Left cardiac atrium (tissue), 4 donors: ENCODE measurements around the gene BLTP1. TPM values are rescaled to one million over a fixed set of nuclear protein-coding genes. Genes with fewer than 3 reads are reported as not detected.
"Not testable (repeated sequence)": the region's sequence is repeated elsewhere in the genome, so short reads cannot be mapped to it uniquely, and the experiment has no call there.

Source experiments
- ATAC-seq, 2 donors: fragments of 200-7000 bp; cut with Tn5 transposase; one replicate each; pipeline ENCODE4 v1.9.1; 2020; ENCODE audit warnings: mild to moderate bottlenecking in 2 of 2, moderate library complexity in 2 of 2
- DNase-seq: peaks from one replicate; pipeline ENCODE4 v3.0.0-alpha.2; 2020
- intact Hi-C, 2 donors: fragments of 100-400 bp; cut with DNase I; formaldehyde crosslinking; loops; one replicate each; pipeline versions ENCODE4 v1.14.1 to v1.15.1; 2022 to 2023
- long read RNA-seq: library from polyadenylated mRNA; unstranded; transcript quantifications from one replicate; pipeline ENCODE4 v2.0.0, GENCODE V29; 2021
- total RNA-seq, 2 donors: library from RNA; stranded (reverse); fragmentation: NEBNext Ultra II Directional; extraction: Animal tissue kit (Norgen Biotek cat#: 25700); gene quantifications; one replicate each; pipeline ENCODE4 v1.2.1, GENCODE V29; 2021
- donor health status: DM: no; HTN: yes; CAD: no.
- donor health status: DM: no; HTN: yes; CAD: no; lungs with severe emphysema.
- donor health status: DM: yes; HTN: yes; CAD: no.
- donor health status: Dilated cardiomyopathy.

BLTP1 gene, protein sequence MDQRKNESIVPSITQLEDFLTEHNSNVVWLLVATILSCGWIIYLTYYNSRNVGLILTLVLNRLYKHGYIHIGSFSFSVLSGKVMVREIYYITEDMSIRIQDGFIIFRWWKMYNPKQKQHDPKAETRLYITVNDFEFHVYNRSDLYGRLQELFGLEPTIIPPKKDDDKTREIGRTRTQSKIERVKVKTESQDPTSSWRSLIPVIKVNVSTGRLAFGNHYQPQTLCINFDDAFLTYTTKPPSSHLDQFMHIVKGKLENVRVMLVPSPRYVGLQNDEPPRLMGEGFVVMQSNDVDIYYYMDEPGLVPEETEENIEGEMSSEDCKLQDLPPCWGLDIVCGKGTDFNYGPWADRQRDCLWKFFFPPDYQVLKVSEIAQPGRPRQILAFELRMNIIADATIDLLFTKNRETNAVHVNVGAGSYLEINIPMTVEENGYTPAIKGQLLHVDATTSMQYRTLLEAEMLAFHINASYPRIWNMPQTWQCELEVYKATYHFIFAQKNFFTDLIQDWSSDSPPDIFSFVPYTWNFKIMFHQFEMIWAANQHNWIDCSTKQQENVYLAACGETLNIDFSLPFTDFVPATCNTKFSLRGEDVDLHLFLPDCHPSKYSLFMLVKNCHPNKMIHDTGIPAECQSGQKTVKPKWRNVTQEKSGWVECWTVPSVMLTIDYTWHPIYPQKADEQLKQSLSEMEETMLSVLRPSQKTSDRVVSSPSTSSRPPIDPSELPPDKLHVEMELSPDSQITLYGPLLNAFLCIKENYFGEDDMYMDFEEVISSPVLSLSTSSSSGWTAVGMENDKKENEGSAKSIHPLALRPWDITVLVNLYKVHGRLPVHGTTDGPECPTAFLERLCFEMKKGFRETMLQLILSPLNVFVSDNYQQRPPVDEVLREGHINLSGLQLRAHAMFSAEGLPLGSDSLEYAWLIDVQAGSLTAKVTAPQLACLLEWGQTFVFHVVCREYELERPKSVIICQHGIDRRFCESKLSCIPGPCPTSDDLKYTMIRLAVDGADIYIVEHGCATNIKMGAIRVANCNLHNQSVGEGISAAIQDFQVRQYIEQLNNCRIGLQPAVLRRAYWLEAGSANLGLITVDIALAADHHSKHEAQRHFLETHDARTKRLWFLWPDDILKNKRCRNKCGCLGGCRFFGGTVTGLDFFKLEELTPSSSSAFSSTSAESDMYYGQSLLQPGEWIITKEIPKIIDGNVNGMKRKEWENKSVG (N-terminal part only)
- 10 to 100 TPM; 39.3 to 46.2 TPM for total RNA-seq
- long read RNA-seq, partial matches to known transcripts: 19 of 24 reads
- long read RNA-seq, other reads (novel, unspliced or antisense): 5 of 24 reads

DNA sequence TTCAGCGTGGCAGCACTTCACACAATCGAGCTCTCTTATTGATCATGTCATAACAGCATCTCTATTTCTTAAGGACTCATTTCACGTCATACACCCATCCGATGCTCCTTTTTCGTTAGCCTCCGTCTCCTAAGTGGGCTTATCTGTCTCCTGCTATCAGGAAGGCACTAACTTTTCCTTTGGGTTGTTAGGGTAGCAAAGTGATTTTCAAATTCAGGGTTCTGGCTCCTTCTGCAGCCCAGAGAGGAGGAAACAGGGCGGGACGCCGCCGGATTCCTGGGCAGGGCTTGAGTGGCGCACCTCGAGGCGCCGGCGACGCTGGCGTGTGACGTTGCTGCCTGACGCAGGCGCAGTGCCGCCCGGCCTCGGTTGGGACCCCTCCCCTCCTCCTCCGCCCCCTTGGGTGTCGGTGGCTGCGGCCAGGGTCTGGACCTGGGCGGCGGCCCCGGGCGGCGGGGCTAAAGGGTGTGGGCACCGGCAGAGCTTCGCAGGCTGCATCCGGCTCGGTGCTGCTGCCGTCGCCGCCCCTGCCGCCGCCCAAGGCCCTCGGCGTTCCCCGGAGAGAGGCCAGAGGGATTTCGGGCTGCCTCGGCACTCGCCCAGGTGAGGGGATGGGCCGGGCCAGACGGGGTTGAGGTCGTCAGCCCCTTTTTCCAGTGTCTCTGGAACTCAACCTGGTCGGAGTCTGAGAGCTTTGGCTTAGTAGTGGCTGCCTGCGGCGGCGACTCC is at the start of gene BLTP1:
BLTP1 (plus strand) TSS at position 350 of the 729 bp plus-strand sequence. CDS start 18,317 bp downstream, outside the sequence.
- ATAC-seq: peak; percentile 100
- intact Hi-C loops: loop anchor here in 1 of 2 donors (5.0 kb wide), 2 partner anchors 150 to 200 kb away; partner anchors contain the start of gene TRPC3
- DNase-seq: peak; percentile 93

DNA sequence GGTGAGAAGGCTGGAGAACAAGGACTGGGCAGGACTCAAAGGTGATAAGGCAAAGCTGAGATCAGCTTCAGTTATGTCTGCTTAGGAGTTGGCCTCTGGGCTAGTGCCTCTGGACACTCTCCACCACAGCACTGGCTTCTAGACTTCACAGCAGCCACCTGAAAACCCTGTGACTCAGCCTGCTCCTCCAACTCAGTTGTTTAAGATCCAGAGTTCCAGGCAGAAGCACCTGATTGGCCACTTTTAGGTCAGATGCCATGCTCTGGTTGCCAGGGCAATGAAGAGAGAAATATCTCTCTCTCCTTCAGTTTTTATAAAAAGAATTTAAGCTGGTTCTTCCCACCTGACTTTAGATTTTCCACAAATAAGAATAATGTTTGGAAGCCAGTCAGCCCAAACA is 47.9 kb upstream of the BLTP1 start:
- ATAC-seq: no peak
- no peak for DNase-seq
- intact Hi-C loops: no loop called here

DNA sequence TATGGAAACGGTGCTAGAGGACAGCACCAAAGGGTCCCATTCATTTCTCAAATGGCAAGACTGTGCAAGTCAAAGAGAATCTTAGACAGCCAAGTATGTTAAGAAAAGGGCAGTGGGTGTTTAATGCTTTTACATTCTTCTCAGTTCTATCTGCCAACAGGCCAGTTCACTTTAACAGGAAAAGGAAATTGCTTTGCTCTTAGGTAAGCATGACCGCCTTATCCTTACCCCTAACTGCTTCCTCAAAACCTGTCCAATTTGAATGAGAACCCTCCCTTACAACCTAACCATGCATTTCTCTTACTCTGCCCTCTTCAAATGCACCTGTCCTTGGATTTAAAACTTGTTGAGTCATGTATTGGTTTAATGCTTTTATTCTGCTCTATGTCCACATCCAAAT is 44.5 kb upstream of the BLTP1 start:
- DNase-seq (no peak), ATAC-seq (no peak)
- intact Hi-C loops: no loop called here

DNA sequence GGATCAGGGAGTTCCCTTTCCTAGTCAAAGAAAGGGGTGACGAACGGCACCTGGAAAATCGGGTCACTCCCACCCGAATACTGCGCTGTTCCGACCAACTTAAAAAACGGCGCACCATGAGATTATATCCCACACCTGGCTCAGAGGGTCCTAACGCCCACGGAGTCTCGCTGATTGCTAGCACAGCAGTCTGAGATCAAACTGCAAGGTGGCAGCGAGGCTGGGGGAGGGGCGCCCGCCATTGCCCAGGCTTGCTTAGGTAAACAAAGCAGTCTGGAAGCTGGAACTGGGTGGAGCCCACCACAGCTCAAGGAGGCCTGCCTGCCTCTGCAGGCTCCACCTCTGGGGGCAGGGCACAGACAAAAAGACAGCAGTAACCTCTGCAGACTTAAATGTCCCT is 41.8 kb upstream of the BLTP1 start:
- intact Hi-C loops, ATAC-seq, DNase-seq: not testable (repeated sequence)

DNA sequence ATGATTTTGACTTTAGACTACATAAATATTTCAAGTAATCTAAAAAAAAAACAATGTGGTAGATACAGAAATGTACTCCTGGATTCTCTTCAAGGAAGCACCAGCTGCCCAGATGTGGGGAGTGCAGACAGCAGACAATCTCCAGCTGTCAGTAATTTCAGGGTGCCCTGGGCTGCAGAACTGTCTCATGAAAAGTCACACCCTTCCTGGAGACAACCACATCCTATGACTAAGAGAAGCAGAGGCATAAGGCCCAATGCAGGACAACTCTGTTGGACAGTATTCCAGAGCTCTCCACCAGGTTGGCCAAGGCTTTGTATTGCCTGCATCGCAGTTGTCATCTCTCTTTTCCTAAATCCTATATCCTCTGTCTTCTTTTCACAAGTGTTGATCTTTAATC is 34.4 kb upstream of the BLTP1 start:
- intact Hi-C loops: no loop called here
- DNase-seq (no peak), ATAC-seq (no peak)

DNA sequence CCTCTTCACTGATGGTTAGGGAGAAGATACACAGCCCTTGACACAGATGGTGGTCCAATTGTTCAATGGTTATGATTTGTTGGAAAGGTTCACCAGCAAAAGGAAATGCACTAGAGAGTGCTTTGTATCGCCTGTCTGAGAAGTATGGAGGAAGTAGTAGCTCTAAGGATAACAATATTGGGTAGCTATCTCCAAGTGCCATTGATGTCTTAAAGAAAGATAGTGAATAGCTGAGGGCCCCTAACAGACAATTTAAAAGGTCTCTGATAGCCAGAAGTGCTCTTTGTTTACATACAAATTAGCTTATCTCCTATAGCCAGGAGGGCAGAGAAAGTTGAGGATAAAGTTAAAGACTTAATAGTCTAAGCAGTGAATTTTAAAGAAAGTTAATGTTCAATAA is 33.9 kb upstream of the BLTP1 start:
- ATAC-seq (no peak), DNase-seq (no peak)
- intact Hi-C loops: no loop called here

DNA sequence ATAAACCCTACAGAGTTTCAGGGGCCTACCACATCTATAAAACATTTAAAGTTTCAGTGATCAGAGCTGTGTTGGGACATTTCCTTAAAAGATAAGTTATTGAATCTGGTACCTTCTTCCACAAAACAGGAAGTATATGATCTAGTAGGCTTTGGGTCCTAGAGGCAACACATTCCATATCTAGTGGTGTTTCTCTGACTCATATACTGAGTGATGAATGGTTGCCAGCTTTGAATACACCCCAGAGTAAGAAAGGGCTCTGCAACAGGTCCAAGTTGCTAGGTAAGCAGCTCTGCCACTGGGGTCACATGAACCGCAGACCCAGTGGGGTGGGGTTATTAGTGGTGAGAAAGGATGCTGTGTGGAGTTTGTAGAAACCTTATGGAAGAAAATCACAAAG is 32.4 kb upstream of the BLTP1 start:
- no peak for ATAC-seq
- DNase-seq: no peak
- intact Hi-C loops: no loop called here

DNA sequence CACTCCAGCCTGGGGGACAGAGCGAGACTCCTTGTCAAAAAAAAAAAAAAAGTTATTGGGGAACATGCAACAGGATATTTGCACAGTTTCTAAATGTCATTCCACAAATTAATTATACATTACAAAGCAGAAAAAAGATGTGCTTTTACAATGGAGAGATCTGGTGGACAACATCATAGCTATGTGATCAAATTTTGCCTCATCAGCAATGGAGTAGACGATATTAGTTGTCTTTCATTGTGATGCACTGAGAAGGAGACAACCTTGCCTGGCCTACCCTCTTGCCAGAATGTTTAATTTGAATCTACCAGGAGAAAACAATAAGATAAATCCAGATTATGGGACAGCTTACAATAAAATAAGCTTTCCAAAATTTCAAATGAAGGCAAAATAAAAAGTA is 30.5 kb upstream of the BLTP1 start:
- no peak for DNase-seq
- ATAC-seq: no peak
- intact Hi-C loops: no loop called here

DNA sequence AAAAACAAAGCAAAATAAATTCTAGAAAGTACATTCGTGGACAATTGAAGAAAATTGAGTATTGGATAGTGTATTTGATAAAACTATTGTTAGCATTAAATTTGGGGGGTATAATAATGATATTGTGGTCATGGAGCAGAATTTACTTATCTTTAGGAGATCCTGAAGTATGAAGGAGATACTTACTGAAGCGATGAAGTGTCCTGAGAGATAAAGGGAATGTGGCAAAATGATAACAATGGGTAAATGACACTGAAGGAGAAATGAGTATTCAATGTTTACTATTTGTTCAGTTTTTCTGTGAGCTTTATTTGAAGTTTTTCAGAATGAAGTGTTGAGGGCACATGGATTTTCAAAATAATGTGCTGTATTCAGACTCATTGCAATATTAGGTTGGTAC is 30.0 kb upstream of the BLTP1 start:
- intact Hi-C loops: no loop called here
- no peak for DNase-seq
- no peak for ATAC-seq

DNA sequence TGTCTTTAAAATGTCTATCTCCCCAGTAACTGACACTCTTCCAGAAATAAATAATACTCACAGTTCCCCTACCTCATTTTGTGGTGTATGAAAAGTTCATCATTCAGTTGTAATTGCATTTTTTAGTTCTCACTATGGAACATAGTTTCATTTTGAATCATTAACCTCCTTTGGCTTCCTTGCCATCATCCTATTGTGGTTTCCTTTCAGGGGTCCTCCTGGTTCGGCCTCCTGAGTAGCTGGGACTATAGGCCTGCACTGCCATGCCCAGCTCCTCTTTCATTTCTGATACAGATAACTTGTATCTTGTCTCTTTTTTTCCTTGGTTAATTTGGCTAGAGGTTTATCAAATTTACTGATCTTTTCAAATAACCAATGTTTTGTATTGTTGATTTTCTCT is 23.1 kb upstream of the BLTP1 start:
- no peak for ATAC-seq
- no peak for DNase-seq
- intact Hi-C loops: no loop called here

DNA sequence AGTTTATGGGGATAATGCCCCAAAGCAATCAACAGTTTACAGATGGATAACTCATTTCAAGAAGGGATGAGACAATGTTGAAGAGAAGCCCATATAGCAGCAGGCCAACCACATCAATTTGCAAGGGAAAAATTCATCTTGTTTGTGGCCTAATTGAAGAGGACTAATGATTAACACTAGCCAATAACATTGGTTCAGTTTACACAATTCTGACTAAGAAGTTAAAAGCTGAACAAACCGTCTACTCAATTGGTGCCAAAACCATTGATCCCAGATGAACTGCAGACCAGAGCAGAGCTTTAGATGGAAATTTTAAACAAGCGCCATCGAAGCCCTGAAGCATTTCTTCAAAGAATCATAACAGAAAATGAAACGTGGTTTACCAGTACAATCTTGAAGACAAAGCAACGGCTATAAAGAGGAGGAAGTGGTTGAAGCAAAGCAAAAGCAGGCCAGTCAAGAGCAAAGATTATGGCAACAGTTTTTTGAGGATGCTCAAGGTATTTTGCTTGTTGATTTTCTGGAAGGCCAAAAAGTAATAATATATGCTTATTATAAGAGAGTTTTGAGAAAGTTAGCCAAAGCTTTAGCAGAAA is 20.5 kb upstream of the BLTP1 start:
- no peak for ATAC-seq
- DNase-seq: no peak
- intact Hi-C loops: no loop called here

DNA sequence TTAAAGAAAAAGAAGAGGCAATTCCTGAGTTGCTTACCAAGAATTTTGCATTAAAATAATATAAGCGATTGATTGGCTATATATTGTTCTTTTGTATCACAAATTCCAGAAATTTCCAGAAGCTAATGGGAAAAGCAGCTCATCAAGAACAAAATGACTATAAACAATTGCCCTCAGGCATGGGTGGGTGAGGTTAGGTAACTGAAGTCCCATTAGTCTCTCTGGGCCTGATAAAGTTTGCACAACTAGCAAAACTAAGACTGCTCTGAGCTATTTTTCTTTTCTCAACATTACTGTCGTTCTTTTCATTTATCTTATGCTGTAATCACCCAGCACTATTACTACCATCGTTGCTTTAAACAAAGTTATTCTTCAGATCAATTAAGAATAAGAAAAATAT is 19.2 kb upstream of the BLTP1 start:
- DNase-seq (no peak), ATAC-seq (no peak)
- intact Hi-C loops: no loop called here

DNA sequence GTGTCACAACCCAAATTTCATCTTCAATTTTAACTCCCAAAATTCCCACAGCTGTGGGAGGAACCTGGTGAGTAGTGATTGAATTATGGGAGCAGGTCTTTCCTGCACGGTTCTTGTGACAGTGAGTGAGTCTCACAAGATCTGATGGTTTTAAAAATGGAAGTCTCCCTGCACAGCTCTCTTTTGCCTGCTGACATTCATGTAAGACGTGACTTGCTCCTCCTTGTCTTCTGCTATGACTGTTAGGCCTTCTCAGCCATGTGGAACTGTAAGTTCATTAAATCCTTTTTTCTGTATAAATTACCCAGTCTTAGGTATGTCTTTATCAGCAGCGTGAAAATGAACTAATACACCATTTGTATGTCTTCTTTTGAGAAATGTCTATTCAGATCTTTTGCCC is 13.0 kb upstream of the BLTP1 start:
- intact Hi-C loops: no loop called here
- DNase-seq (no peak), ATAC-seq (no peak)

DNA sequence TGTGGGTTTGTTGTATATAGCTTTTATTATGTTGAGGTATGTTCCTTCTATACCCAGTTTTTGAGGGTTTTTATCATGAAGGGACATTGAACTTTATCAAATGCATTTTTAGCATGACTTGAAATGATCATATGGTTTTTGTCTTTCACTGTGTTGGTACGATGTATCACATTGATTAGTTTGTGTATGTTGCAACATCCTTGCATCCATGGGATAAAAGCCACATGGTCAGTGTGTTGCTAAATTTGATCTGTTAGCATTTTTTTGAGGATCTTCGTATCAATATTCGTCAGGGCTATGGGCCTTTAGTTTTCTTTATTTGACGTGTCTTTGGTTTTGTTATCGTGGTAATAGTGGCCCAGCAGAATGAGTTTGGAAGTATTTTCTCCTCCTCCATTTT is 11.3 kb upstream of the BLTP1 start:
- ATAC-seq (no peak), DNase-seq (no peak)
- intact Hi-C loops: no loop called here

DNA sequence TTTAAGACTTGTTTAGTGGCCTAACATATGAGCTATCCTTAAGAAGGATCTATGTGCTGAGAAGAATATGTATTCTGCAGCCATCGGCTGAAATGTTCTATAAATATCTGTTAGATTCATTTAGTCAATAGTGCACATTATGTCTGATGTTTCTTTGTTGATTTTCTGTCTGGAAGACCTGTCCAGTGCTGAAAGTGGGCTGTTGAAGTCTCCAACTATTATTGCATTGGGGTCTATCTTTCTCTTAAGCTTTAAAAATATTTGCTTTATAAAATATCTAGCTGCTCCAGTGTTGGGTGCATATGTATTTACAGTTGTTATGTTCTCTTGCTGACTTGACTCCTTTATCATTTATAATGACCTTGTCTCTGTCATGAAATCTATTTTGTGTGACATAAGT is 9.4 kb upstream of the BLTP1 start:
- DNase-seq: no peak
- intact Hi-C loops: no loop called here
- ATAC-seq: no peak

DNA sequence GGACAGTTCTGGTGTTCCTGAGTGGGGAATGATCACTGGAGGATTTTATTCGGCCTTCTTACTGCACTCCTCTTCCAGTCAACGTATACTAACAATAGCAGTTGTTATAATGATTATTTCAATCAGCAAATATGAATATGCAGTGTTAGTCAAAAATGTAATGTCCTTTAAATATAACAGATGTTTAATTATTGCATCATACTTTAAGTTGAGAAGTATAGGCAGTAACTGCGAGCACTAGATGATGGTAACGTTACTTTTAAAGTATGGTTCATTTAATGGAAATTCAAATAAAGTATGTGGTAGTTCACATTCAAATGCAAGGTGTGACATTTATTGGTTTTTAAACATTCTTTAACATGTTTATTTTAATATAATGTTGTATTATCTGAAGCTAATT is 5.5 kb upstream of the BLTP1 start:
- no peak for ATAC-seq
- DNase-seq: no peak
- intact Hi-C loops: no loop called here

DNA sequence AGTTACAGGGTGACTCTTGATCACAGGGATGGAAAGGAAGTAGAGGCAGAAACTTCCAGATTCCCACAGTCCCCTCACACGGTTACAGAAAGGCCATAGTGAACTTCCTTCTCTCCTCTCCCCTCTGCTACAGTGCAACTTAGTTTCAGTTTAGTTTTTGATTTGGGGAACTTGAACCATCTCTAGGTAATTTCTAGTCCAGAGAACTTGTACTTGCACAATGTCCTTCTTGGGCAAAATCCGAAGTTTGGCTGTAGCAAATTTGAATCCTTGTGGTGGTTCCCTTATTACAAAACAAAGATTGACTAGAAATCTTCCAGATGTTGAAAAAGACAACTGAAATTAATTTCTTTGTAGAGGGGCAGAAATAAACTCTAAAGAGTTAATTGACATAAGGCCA is 1.2 kb upstream of the BLTP1 start:
- DNase-seq: no peak
- intact Hi-C loops: loop anchor here in 1 of 2 donors (5.0 kb wide), 2 partner anchors 149 to 199 kb away; partner anchors contain the start of gene TRPC3
- ATAC-seq: no peak

DNA sequence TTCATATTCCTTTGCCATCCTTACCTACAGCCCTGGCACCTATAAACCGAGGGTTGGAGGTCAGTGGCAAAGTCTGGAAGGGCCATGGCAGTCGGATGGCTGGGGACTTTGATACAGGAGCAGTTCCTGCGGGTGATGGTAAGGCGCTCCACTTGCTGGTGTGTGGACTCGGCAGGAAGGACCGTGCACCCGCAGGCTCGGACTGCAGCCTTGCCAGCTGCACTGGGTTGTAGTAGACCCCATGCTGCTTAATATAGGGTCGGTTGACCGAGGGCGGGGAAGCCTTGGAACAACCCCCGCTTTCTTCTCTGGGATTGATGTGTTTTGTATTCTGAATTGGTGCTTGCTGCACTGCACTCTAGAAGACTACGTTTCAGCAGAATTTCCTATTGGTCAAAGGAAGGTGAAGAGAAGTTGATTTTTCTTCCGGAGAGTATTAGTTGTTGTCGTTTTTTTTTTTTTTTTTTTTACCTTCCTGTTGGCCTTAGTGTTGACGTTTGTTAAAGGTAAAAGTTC is 638 bp downstream of the BLTP1 start:
- ATAC-seq: peak; percentile 62 to 74
- intact Hi-C loops: loop anchor here in 1 of 2 donors (5.0 kb wide), 2 partner anchors 150 to 200 kb away; partner anchors contain the start of gene TRPC3
- peak; percentile 30 for DNase-seq
